HG03442 (cell line): Measurements from ENCODE around the gene HSPA1A.
"Not testable (repeated sequence)": the region's sequence is repeated elsewhere in the genome, so short reads cannot be mapped to it uniquely, and the experiment has no call there.

Source experiments
- ATAC-seq: cut with Tn5 transposase; IDR thresholded peaks from one replicate; pipeline ENCODE4 v1.9.1; 2021; ENCODE audit warnings: mild to moderate bottlenecking, moderate library complexity; ENCODE audit not compliant: unreplicated experiment

The HSPA1A gene

DNA sequence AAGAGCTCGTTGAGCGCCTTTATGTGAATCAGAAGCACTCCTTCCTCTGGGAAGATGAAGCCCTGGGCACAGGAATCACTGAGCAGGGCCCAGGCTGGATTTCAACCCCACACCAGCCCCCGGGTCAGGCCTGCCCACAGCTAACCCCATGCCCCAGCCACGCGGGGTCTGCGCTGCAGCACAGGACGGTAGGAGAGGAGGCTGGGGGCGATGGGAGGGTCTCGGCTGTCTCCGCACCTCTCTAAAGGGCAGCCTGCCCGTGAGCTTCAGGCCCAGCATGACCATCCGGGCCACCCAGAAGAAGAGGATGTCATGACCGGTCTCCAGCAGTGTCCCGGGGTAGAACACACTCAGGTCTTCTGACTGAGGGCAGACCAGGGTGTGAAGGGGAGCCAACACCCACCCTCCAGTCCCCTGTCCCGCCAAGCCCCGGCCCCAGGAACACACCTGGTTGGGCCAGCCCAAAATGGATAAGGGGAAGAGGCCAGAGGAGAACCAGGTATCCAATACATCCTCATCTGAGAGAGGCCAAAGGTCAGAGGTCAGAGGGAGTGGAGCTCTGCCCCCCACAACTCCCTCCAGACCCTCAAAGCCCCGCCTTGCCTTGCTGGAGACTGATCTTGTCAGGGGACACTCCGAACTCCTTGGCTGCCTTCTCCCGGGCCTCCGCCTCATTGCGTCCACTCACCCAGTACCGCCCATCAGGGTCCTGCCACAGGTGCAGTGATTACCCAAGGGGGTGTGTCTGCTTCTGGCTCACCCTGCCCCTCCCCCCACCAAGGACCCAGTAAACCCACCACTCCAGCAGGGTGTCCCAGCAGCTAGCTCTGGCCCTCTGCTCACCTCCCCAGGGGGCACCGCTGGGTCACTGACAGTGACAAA, 33.9 kb upstream of the HSPA1A start:
- no peak for ATAC-seq

DNA sequence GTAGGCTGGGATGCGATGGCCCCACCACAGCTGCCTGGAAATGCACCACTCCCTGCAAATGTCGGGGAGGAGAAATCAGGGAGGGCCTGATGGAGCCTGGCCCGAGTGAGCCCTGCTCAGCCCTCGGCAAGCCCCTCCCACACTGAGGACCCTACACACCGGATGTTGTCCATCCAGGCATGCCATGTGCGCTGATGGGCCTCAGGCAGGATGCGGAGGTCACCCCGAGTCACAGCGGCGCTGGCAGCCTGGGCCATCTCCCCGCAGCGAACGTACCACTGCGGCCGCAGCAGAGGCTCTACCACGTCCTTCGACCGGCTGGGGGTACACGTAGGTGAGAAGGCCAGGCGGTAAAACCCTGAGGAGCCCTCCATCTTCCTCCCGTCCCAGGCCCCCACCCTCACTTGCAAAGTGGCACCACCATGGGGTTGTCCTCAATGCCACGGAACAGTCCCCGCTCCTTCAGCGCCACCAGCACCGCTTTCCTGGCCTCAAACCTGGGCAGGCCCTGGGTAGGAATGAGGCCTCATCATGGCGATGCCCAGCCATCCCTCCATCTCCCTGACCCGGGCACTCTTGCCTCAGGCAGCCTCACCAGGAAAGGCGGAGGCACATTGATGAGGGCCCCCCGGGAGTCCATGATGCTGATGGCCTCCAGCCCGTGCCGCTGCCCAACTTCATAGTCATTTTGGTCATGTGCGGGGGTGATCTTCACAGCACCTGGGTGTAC, 33.1 kb upstream of the HSPA1A start:
- ATAC-seq: no peak

DNA sequence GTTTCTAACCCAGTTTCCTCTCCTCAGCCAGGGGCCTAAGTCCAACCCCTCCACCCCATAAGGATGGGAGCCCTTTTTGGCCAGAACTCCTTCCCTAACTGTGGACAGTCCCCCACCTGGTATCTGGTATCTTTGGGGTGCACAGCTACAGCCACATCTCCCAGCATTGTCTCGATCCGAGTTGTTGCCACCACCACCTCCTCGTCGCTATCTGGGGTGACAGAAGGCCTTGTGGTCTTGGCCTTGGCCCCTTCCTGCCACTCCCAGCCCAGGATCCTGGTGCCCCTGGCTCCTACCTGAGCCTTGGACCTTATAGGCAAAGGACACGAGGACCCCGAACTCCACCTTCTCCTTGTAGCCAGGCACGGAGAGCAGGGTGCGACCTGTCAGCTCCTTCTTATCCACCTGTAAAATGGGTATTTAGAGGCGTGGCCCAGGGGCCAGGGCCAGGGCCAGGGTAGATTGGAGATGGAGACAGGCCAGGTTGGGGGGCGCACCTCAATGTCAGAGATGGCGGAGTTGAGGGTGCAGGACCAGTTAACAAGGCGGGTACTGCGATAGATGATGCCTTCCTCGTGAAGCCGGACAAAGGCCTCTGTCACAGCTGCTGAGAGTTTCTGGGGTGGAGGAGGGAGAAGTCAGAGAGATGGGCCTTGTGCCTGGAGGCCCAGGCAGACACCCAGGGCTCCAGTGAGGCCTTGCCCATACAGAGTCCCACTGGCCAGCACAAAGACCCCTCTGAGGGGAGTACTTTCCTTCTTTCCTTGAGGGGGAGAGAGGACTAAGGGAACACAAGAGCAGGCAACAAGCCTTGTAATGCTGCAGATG, 31.0 kb upstream of the HSPA1A start:
- no peak for ATAC-seq

DNA sequence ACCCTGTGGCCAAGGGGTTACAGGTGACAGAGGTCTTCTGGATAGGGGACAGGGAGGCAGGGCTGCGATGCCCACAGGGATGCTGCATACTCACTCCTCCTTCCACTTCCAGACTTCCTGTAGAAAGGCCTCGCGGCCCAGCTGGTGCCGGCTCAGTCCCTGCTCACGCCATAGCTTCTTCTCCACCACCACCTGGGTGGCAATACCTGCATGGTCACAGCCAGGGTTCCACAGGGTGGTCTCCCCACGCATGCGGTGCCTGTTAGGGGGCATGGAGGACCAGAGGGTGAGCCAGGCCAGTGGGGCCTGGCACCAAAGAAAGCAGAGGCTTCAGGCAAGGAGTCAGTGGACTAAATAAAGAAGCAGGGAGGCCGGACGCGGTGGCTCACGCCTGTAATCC, 29.9 kb upstream of the HSPA1A start:
- no peak for ATAC-seq

DNA sequence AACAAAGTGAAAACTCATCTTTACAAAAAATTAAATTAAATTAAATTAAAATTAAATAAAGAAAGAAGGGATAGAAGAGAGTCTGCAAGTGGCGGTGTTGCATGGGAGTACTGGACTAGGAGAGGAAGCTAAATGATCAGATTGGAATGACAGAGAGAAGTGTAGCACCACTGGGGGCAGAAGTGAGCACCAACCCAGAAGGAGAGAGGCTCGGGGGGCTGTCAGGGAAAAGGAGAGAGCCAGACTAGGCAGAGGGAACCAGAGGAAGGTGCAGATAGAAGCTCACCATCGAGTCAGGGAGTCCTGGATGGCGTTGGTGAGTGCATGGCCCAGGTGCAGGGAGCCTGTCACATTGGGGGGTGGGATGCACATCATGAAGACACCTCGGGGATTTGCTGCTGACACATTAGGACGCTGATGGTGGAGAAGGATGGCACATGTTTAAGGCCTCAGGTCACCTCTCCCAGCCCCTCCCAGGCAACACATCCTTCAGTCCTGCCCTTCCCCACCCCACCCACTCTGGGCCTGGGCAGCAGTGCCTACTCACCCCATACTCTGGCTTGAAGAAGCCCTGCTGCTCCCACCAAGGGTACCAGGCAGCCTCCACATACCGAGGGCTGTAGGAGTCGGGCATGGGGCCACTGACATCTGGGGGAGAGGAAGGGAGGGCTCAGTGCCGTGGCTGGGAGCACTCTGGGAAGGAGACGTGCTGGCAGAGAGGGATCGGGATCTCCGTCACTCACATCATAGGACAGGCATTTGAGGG, 23.8 kb upstream of the HSPA1A start:
- no peak for ATAC-seq

DNA sequence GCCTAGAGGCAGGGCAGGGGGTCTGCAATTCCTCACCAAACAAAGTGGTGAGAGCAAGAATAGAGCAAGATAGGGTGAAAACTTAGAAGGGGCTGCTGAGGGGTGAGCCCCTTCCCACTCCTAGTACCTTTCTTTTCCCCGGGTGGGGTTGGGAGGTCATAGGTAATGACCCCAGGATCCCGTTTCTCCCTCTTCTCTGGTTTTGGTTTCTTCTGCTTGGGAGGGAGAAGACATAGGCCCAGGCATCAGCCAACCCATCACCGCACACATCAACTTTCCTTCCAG, 23.3 kb upstream of the HSPA1A start:
- ATAC-seq: no peak

DNA sequence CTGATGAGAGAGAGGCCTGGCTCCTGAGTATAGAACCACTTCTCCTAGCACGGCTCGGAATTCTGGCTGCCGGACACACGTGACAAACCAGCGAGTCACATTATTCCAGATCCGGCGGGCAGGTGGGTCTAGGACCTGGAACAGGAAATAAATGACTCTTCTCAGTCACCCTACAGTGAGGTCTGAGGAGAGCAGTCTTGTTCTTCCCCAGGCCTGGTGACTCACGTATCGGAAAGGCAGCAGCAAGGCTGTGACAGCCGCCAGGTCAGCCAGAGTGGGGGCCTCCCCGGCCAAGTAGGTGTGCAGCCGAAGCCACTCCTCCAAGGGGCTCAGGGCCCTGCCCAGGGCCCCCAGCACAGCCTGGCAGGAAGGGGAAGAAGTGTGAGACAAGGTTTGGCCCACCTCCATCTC, 22.6 kb upstream of the HSPA1A start:
- no peak for ATAC-seq

DNA sequence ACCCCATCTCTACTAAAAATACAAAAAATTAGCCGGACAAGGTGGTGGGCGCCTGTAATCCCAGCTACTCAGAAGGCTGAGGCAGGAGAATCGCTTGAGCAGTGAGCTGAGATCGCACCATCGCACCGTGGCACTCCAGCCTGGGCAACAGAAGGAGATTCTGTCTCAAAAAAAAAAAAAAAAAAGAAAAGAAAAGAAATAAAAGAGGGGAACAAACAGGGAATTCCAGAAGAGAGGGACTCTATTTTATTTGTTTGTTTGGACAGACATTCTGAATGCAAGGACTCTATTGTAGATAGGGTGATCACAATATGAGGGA, 21.5 kb upstream of the HSPA1A start:
- not testable (repeated sequence) for ATAC-seq

DNA sequence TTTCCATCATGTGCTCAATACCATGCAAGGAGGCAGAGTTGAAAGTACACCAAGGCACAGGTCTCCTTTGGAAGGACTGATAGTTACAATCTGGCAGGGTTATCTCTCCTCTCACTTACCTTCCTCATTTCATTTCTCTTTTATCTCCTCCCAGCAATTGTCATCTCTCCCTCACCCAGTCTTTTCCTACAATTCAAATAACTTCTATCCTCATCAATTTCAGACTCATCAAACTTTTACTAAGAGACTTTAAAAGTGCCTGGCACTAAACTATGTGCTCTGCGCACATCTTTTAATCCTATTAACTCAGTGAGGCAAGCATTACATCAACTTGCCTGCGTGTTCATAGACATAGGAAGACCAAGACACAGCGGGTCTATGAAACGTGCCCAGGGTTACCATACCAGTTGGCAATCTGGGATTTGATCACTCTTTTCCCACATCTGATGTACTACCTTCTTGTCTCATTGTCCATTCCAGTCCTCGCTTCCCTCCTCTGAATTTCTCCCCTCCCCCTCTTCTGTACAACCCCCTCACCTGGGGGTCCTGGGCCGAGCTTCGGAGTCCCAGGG, 21.0 kb upstream of the HSPA1A start:
- ATAC-seq: no peak

DNA sequence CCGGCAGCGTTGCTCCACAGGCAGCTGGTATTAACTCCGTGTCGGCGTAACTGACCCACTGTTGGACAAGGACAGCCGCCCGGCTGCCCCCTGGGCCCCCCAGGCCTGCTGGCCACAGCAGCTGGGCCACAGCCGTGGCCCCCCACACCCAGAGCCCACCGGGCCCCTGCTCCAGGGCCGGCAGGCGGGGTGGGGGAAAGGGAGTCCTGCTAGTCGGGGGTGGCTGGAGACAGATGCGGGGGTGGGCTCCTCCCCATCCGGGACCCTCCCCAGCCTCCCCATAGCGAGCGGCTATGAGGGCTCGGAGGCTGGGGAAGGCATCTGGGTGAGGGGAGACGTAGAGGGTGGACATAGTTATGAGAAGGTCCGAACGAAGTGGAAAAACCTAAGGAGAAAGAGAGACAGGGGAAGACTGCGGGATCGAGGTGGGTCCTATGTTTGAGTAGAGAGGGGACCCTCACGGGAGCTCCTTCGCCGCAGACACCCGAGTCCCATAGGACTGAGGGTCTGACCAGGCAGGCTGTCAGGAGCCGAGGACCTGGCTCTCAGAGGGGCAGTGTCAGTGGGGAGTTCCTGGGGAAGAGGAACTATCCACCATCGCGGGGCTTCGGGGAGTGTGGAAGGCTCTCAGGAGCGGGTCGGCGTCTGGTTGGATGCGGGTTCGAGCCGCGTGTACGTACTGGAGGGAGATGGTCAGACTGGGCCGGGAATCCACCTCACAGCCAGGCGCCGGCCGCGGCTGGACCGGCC, 20.3 kb upstream of the HSPA1A start:
- ATAC-seq: peak; percentile 14

DNA sequence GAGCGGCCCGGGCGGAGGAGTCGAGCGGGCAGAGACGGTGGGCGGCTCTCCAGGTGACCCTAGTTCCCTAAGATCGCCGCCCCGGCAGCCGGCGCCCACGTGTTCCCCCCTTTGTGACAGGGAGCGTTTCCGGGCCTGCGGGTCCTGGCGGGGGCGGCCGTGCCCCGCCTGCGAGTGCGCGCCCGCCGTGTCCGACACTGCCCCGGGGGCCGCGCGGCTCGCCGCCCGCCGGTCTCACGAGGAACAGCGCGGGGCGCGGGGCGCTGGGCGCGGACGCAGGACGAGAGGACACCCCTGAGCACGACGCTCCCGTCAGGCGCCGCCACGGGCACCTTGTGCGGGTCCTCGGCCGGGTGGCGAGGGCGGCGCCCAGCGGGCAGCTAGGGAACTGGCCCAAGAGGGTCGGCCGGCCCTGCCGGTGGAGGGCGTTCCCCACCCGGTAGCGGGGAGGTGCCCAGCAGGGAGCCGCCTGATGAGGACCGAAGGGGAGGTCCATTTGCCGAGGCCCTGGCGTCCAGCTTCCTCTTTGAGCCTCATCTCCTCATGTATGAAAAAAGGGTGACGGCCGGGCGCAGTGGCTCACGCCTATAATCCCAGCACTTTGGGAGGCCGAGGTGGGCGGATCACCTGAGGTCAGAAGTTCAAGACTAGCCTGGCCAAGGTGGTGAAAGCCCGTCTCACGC, 19.6 kb upstream of the HSPA1A start, which contains the start of gene VARS1:
Gene VARS1, minus strand, starts transcription at position 137 of the 683 bp plus-strand sequence. CDS start 535 bp downstream, outside the sequence.
- ATAC-seq: peak; percentile 75

DNA sequence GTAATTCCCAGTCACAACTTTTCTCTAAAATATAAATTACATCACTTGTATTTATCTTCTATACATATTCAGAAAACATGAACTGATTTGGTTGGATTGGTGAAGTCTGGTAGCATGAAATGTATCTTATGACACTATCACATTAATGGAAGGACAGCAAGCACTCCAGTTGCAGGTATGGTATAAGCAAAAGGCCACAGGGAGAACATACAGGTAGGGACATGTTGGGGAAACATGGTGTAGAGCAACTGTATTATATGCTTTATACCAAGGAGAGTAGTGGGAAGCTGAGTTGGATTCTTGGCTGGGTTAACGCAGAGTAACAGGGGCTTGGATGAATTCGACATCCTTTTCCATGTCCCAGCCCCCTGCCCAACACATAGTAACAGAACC, 18.4 kb upstream of the HSPA1A start:
- ATAC-seq: no peak

DNA sequence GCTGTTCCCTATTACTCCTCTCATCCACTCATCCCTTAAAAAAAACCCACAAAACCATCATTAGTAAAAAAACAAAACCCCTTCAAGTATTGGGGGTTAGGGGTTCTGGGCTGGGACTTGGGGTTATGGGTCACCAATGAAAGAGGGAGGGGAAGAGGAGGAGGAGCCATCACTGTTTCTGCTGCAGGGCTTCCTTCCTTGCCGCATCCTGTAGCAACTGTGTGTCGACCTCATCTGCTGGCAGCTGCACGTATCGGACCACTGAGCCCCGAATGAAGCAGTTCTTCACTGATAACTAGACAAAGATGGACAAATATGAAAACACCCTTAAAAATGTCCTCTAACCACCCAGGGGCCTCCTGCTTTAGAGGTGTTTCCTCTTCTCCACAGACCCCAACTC, 17.8 kb upstream of the HSPA1A start:
- no peak for ATAC-seq

DNA sequence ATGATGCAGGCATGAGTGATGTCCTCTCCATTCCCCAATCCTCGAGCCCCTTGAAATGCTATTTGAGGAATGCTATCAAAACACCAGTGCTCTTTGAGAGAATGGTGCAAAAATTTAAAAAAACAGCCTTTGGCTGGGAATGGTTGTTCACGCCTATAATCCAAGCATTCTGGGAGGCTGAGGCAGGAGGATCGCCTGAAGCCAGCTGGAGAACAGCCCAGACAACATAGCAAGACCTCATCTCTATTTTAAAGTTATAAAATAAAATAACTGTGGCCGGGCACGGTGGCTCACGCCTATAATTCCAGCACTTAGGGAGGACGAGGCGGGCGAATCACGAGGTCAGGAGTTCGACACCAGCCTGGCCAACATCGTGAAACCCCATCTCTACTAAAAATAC, 15.6 kb upstream of the HSPA1A start:
- no peak for ATAC-seq

DNA sequence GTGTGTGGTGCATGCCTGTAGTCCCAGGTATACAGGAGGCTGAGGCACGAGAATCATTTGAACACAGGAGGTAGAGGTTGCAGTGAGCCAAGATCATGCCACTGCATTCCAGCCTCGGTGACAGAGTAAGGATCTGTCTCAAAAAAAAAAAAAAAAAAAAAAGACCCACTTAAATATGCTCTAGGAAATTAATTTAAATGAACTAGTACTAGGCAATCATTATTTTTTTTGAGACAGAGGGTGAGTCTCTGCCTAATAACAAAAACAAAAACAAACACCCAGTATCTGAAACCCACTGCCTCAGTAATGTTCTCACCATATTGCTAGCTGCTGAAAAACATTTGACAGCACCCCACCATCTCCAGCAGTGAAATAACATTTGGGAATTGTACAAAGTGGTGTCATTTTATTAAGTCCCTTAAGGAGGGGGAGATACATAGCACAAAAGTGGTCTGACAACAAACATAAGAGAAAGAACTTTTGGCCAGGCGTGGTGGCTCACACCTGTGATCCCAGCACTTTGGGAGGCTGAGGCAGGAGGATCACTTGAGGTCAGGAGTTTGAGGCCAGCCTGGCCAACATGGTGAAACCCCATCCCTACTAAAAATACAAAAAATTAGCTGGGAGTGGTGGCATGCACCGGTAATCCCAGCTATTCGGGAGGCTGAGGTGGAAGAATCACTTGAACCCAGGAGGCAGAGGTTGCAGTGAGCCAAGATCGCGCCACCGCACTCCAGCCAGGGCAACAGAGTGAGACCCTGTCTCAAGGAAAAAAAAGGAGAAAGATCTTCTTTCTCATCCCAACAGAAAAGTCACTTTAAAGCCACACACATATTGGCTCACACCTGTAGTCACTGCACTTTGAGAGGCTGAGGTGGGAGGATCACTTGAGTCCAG, 14.1 kb upstream of the HSPA1A start:
- ATAC-seq: not testable (repeated sequence)

DNA sequence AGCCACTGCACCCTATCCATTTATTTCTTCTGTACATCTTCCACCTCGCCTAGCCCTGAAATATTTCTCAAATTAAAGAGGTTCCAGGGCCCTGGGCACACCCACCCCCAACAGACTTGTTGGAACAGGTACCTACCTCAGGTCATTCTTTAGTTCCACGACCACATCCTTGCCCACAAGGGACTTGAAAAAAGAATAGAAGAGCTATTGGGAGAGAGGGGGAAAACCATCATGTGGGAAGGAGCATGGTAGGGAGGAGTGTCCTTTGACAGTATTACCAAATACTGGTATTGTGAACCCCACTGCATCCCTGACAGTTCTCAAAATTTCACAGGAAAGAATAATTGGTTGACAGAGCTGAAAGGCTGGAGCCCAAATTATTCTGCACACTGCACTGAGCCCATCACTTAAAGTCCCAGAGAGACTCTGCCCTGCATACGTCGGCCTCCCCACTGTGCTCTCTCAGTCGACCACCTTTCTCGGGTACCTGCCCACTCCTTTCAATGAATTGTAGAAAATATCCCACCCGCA, 9.3 kb upstream of the HSPA1A start:
- no peak for ATAC-seq

DNA sequence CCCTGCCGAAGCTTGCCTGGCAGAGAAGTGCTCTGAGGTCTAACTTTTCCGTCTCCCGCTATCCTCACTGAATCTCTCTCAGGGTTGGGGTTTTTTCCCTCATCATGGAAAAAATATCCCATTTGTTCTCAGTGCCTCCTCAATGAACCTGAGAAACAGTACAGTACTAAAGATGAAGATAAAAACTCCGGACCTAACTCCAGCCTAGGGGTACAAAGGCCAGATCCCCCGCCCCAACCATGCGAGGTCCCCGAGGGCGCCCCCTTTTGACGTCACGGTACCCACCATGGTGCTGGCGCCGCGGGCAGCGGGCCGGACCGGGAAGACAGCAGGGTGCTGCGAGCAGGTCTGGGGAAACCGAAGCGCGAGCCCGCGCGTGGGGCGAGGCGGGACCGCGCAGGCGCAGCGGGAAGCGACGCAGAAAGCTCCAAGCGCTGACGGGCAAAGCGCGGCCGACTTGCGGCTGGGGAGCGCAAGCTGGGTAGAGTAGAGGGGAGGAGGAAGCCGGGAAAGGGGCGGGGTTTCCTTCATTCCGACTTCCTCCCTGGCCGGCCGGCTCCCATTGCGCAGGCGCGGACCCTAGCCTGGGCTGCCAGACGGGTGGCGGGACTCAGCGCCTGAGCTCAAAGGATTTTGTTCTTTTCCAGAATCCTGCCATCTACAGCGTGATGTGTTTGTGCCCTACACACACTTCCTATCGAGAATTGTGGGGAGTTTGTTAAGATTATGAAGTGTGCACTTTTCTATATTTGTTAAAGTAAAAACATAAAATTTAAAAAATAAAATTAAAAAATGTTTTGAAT, 8.7 kb upstream of the HSPA1A start, which contains the start of gene LSM2:
Gene LSM2, minus strand, starts transcription at position 497 of the 803 bp plus-strand sequence. Its CDS starts 209 bp downstream, at position 288.
- peak; percentile 86 for ATAC-seq
